Right renal cortex interstitium (tissue), 3 donors: ENCODE data around the gene TGFB3. TPM values are rescaled to one million over a fixed set of nuclear protein-coding genes. Genes with fewer than 3 reads are reported as not detected.
A peak's percentile ranks its signal among the peaks of the same experiment; 100 is the strongest.

Experiments used
- DNase-seq, 3 donors: peaks; one replicate each; pipeline ENCODE4 v3.0.0-alpha.2; 2013; ENCODE audit warnings: low read depth in 3 of 3, low spot score in 2 of 3
- polyA plus RNA-seq, 3 donors: library from polyadenylated mRNA; unstranded; fragments of 120-200 nt; gene quantifications; one replicate each; pipeline ENCODE4 v1.2.1, GENCODE V29; 2013; ENCODE audit not compliant: insufficient read length in 3 of 3

Gene TGFB3
- polyA plus RNA-seq, 3 donors, result 12.0 to 13.8 (median 12.0) TPM

DNA sequence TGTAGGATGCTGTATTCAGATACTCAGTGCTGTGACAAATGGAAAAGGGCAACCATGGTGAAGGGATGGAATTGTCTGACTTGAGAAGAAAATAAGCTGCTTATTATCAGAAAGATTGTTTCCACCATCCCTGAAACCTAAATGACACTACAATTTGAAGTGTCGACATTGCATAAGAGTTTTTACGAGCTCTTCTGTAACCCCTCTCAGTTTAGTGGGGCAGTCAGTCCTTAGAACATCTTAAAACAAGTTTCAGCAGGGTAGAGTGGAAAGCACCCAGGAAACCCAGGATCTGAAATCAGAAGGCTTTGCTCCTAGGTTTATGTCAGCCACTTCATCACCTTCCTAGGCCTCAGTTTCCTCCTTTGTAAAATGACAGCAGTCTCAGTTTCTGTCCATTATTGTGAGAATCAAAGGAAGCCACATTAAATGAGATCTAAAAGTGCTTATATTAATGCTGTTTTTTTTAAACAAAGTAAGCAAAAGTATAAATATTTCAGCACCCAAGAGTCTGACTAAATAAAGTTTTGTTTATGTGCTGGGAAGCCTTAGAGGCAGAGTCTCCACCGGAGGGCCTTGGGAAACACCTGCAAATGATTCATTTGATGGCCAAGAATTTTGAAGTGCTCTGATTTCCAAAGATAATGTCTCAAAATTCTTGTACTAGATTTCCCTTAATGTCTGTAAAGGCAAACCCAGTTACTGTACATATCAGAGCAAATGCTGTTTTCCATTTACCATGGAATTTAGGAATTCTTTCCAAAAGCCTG lies 5.6 kb upstream of the TGFB3 start:
- DNase-seq, result no peak

GRCh38 chr14:75986439-75986765 lies 4.6 kb upstream of the TGFB3 start:
- DNase-seq, result no peak

- peak; percentile 77 to 84 (median 77) for DNase-seq
Measured at GRCh38 chr14:75985618-75986438, 4.0 kb upstream of the TGFB3 start, which contains the start of gene IFT43. Gene IFT43 (plus strand): TSS chr14:75985763. CDS start chr14:75985787, 24 bp downstream.

- no peak for DNase-seq
Measured at GRCh38 chr14:75984674-75985073, 2.9 kb upstream of the TGFB3 start.

GRCh38 chr14:75983019-75983358 lies 1.2 kb upstream of the TGFB3 start:
- no peak for DNase-seq

DNA sequence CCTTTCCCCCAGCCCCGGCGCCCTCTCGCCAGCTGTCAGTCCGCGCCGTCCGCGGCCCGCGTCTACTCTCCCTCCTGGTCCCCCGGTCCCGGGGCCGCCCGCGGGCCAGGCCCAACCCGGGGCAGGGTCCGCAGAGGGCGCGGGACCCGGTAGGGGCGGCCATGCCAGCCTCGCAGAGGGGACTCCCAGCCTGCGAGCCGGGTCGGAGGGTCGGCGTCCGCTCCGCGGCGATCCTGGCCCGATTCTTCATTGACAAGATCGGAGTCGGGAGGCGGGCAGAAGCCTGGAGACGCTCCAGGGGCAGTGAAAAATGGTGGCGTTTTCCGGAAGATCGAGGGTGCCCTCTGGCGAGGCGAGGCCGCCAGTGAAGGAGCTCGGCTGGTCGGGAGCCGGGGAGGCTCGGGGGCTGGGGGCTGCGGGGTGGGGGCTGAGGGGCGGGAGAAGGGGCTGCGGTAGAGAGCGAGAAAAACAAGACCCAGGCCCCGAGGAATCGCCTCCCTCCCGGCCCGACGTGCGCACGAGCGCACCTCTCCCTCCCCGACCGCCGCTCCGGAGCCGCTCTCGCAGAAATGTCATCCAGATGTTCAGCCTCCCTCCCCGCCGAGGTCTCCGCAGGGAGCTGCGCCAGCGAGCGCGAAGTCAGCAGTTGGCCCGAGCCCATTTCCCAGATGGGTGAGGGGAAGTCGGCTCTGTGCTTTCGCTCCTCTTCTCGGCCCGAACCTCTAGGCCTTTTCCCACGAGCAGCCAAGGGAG lies 647 bp upstream of the TGFB3 start:
- DNase-seq, result peak in 2 of 3 donors; percentile 68 to 69

DNA sequence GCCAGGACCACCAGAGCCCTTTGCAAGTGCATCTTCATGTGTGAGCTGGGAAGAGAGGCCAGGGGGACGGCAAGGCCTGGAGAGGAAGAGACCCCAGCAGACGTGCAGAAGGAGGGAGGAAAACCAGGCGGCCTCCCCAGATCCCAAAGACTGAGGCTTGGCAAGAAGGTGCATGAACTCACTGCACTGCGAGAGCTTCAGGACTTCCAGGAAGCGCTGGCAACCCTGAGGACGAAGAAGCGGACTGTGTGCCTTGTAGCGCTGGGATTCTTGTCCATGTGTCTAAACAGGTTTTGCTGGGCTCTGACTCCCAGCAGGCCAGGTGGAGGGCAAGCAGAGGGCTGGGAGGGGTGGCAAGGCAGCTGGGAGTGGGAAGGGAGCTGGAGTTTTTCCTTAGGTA lies 939 bp downstream of the TGFB3 start:
- no peak for DNase-seq

- no peak for DNase-seq
Measured at GRCh38 chr14:75979648-75980565, 1.9 kb downstream of the TGFB3 start.

GRCh38 chr14:75979071-75979571 lies 2.7 kb downstream of the TGFB3 start:
- DNase-seq, result no peak

DNA sequence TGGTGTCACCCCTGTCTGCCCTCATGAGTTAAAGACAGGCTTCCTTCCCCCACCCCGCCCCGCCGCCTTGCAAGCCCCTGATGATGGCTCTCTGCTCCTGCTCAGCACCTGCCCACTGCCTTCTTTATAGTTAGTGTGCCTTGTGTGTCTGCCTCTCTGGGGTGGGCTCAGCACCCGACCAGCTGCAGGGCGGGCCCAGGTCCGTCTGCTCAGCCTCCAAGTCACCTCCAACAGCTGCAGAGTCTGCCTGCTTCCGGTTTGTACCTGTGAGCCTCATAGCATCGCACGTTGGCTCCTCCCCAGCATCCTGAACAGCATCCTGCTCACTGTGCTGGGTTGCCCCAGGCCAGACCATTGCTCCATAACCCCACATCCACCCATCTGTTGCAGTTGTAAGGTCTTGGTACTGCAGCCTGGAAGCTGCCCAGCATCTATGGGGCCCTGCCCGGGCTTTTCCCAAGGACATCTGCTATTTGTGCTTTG lies 3.5 kb downstream of the TGFB3 start:
- no peak for DNase-seq

GRCh38 chr14:75977582-75977943 lies 4.2 kb downstream of the TGFB3 start:
- DNase-seq, result no peak

GRCh38 chr14:75976826-75977581 lies 4.8 kb downstream of the TGFB3 start:
- no peak for DNase-seq

GRCh38 chr14:75972801-75973421 lies 8.9 kb downstream of the TGFB3 start:
- no peak for DNase-seq

- no peak for DNase-seq
Measured at GRCh38 chr14:75971509-75971908, 10.3 kb downstream of the TGFB3 start.

DNA sequence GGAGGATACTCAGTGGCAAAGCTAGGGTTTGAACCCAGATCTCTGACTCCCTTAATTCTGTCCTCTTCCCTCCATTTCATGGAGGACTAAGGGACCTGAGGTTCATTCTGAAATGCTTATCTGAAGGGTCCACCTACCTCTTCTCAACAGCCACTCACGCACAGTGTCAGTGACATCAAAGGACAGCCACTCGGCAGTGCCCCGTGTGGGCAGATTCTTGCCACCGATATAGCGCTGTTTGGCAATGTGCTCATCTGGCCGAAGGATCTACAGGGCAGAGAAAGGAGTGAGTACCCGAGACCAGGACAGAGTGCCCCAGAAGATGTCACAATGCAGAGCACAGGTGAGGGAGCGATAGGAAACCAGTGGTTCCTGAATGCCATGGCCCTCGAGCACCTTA lies 10.8 kb downstream of the TGFB3 start:
- no peak for DNase-seq

- no peak for DNase-seq
Measured at GRCh38 chr14:75969891-75970290, 11.9 kb downstream of the TGFB3 start.

- DNase-seq, result no peak
Measured at GRCh38 chr14:75969126-75969525, 12.7 kb downstream of the TGFB3 start.

GRCh38 chr14:75968456-75968855 lies 13.3 kb downstream of the TGFB3 start:
- DNase-seq, result no peak

DNA sequence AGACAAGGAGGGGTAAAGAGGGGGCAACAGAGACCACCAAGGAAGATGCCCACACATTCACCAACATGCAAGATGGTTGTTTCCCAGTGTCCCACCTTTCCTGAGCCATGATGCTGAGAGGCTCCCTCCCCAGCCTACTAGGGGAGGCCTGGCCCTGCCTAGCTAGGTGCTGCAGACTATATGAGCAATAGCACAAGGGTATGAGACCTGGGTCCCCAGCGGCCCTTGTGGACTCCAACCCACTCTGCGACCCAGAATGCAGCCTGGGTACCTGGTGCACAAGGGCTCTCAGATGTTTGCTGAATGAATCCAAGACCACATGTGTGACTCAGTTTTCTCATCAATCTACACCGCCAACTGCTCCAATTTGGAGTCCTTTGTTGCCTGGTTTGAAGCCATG lies 13.9 kb downstream of the TGFB3 start:
- no peak for DNase-seq
